Transverse colon (tissue), 4 donors: ENCODE results near the gene CKAP5. TPM values are rescaled to one million over a fixed set of nuclear protein-coding genes. Genes with fewer than 3 reads are reported as not detected.

ENCODE experiments used
- DNase-seq: peaks from one replicate; pipeline ENCODE4 v3.0.0-alpha.2; 2019
- H3K27ac ChIP-seq, 4 donors: fragments of 200-600 bp; sonication (generic); 2 replicates each; pipeline ENCODE4 v1.5.1; 2016 to 2018; ENCODE audit warnings: inconsistent platforms in 4 of 4
- H3K27me3 ChIP-seq: fragments of 200-600 bp; sonication (generic); 2 replicates; pipeline ENCODE4 v1.5.1; 2017; ENCODE audit warnings: inconsistent platforms
- H3K36me3 ChIP-seq, 4 donors: fragments of 200-600 bp; sonication (generic); 2 replicates each; pipeline ENCODE4 v1.5.1; 2017 to 2019; ENCODE audit warnings: inconsistent platforms in 4 of 4
- H3K4me1 ChIP-seq, 4 donors: fragments of 200-600 bp; sonication (generic); 2 replicates each; pipeline ENCODE4 v1.5.1; 2017 to 2020; ENCODE audit warnings: inconsistent platforms in 4 of 4
- H3K4me3 ChIP-seq, 4 donors: fragments of 200-600 bp; sonication (generic); 1 replicate in 1 of 4; 2 replicates in 3 of 4; pipeline versions ENCODE4 v1.5.1 to v1.6.1; 2017 to 2019; ENCODE audit warnings: inconsistent platforms in 4 of 4
- H3K9me3 ChIP-seq, 2 donors: fragments of 200-600 bp; sonication (generic); 2 replicates each; pipeline ENCODE4 v1.5.1; 2017 to 2019; ENCODE audit warnings: inconsistent platforms in 2 of 2
- EP300 ChIP-seq: sonication (generic); formaldehyde crosslinking; IDR thresholded peaks from one replicate; pipeline ENCODE4 v1.6.1; 2017; ENCODE audit warnings: antibody characterized with exemption, low read depth
- POLR2A ChIP-seq: fragments of 450-650 bp; IDR thresholded peaks from one replicate; pipeline ENCODE4 v1.6.1; 2016; ENCODE audit warnings: antibody characterized with exemption, mild to moderate bottlenecking, moderate library complexity
- POLR2AphosphoS5 ChIP-seq, 3 donors: sonication (generic); formaldehyde crosslinking; IDR thresholded peaks; one replicate each; pipeline ENCODE4 v1.6.1; 2016; ENCODE audit warnings: antibody characterized with exemption in 3 of 3
- WGBS, 2 donors: methylation state at CpG; one replicate each; pipeline ENCODE4 v1.1.5; 2018; ENCODE audit warnings: low coverage in 1 of 2; 5-methylcytosine and 5-hydroxymethylcytosine counted together
- in situ Hi-C, 4 donors: fragments of 200-750 bp; cut with MboI; loops; one replicate each; pipeline versions ENCODE4 v1.15.0 to v1.15.1; 2017; ENCODE audit warnings: low sequenced_read_pairs in 3 of 4, low pct_ligation_motif_present in 1 of 4, low pct_unique_long_range_greater_than_20kb in 1 of 4
- intact Hi-C: fragments of 100-400 bp; cut with DNase I; formaldehyde crosslinking; loops from one replicate; pipeline ENCODE4 v1.15.1; 2023; ENCODE audit warnings: low total_unique reads
- total RNA-seq, 4 donors: library from RNA; depleted of rRNA; stranded (reverse); fragments of >200 nt; gene quantifications; one replicate each; pipeline ENCODE4 v1.1.0, GENCODE V29; 2016
- TF ChIP-seq, protein P1 (sequence below), 5 experiments: fragments of 200-600 bp in 3 of 5; fragments of 450-650 bp in 2 of 5; sonication (generic) in 3 of 5; IDR thresholded peaks; 1 replicate in 2 of 5; 2 replicates in 3 of 5; pipeline ENCODE4 v1.5.1; 2016 to 2017; ENCODE audit warnings: antibody characterized with exemption in 5 of 5, inconsistent platforms in 3 of 5, mild to moderate bottlenecking in 2 of 5, moderate library complexity in 1 of 5

Gene CKAP5
- total RNA-seq, 4 donors from 2014 or later: 9.7 to 32.2 (median 28.1) TPM

DNA sequence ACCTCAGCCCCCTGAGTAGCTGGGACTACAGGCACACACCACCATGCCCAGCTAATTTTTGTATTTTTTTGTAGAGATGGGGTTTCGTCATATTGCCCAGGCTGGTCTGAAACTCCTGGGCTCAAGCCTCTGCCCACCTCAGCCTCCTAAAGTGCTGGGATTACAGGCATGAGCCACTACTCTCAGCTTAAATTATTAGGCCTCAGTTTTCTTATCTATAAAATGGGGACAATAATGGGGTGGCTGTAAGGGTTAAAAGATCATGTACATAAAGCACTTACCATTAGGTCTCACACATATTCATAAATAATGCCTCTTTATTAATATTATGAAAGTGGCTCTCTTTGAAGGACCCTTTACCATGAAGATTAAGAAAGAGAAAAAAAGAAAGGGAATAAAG is 31.5 kb upstream of the CKAP5 start:
- Histone ChIP-seq H3K4me3 (no peak overlapping the region), H3K4me1 (no peaks in the 10 kb centered on the region), H3K27ac (no peak overlapping the region), H3K36me3 (peaks cover 0 to 12% (median 0%) of the 10 kb centered on the region in 4 donors), H3K27me3 (no peaks in the 10 kb centered on the region), H3K9me3 (no peaks in the 10 kb centered on the region)
- intact Hi-C loops (no loop called here), in situ Hi-C loops (no loop called here)
- TF ChIP-seq EP300 (no peak), POLR2A (no peak), POLR2AphosphoS5 (IDR thresholded peaks at IDR 0.05) (no peak)
- TF ChIP-seq, protein P1, sequence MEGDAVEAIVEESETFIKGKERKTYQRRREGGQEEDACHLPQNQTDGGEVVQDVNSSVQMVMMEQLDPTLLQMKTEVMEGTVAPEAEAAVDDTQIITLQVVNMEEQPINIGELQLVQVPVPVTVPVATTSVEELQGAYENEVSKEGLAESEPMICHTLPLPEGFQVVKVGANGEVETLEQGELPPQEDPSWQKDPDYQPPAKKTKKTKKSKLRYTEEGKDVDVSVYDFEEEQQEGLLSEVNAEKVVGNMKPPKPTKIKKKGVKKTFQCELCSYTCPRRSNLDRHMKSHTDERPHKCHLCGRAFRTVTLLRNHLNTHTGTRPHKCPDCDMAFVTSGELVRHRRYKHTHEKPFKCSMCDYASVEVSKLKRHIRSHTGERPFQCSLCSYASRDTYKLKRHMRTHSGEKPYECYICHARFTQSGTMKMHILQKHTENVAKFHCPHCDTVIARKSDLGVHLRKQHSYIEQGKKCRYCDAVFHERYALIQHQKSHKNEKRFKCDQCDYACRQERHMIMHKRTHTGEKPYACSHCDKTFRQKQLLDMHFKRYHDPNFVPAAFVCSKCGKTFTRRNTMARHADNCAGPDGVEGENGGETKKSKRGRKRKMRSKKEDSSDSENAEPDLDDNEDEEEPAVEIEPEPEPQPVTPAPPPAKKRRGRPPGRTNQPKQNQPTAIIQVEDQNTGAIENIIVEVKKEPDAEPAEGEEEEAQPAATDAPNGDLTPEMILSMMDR (IDR thresholded peaks at IDR 0.05): no peak
- no peak for DNase-seq
- WGBS, 2 donors: 80 to 88% methylated on average over 1 of the region's 1 CpG

DNA sequence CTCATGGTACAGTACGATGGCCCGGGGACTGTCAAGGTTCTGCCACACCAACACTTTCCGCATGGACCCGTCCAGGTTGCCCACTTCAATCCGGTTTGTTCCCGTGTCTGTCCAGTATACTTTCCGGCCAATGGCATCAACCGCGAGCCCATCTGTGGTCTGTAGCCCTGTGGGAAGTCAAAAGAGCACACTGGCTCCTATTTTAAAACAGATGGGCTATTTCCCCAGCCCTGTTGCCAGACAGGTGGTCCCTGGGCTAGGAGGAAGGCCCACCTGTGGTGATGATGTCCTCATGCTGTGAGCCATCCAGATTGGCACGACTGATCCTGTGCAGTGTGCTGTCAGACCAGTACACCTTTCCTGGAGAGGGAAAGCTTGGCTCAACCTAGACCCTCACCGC is 30.4 kb upstream of the CKAP5 start:
- peaks cover 0 to 12% (median 0%) of the 10 kb centered on the region in 4 donors for H3K36me3 ChIP-seq
- H3K27ac ChIP-seq: no peak overlapping the region
- in situ Hi-C loops (no loop called here), intact Hi-C loops (no loop called here)
- H3K9me3 ChIP-seq: no peaks in the 10 kb centered on the region
- no peaks in the 10 kb centered on the region for H3K4me1 ChIP-seq
- TF ChIP-seq EP300 (no peak), POLR2A (no peak), POLR2AphosphoS5 (IDR thresholded peaks at IDR 0.05) (no peak)
- TF ChIP-seq, protein P1 (IDR thresholded peaks at IDR 0.05): no peak
- no peak for DNase-seq
- no peak overlapping the region for H3K4me3 ChIP-seq
- H3K27me3 ChIP-seq: no peaks in the 10 kb centered on the region
- 93 to 100% methylated on average over 3 to 11 of the region's 11 CpGs for WGBS, 2 donors

DNA sequence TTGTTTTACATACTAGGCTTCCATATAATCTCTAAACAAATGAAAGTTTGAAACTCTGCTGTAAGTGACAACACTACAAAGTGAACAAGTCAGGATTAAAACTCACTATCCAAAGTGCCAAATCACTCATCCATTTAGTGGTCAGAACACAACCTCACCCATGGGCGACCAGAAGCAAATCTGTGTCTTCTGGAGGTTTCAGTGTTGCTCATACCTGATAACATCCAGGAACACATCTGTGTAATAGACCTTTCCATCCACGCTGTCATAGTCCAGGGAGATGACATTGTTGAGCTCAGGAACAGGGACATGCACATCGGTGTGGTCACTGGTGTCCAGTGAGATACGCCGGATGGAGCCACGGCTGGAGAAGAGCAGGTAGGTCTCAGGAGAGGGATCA is 28.5 kb upstream of the CKAP5 start:
- no peak for DNase-seq
- Histone ChIP-seq H3K36me3 (peaks cover 0 to 12% (median 0%) of the 10 kb centered on the region in 4 donors), H3K4me3 (no peak overlapping the region), H3K27me3 (no peaks in the 10 kb centered on the region), H3K27ac (no peak overlapping the region), H3K4me1 (no peaks in the 10 kb centered on the region), H3K9me3 (no peaks in the 10 kb centered on the region)
- TF ChIP-seq, protein P1 (IDR thresholded peaks at IDR 0.05): no peak
- TF ChIP-seq POLR2AphosphoS5 (IDR thresholded peaks at IDR 0.05) (no peak), POLR2A (no peak), EP300 (no peak)
- in situ Hi-C loops (no loop called here), intact Hi-C loops (no loop called here)
- 88% methylated on average over 6 of the region's 6 CpGs; no CpG with 5 or more reads in 1 of the 2 donors for WGBS, 2 donors

DNA sequence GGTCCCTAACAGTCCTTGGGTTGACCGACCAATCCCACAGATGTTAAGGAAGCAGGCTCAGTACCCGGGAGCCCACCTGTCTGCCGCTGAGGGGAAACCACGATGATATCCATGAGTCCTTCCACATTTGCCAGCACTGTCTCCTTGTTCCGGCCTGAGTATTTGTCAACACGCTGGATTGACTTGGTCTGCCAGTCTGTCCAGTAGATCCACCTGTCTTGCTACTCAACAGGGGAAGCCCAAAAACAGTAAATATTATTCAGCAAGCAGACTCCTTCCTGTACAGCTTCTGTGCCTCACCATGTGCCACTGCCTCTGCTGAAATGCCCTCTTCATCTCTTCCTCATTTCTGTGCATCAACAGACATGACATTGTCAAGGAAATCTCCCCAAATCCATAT is 22.8 kb upstream of the CKAP5 start:
- 94 to 97% methylated on average over 5 to 6 of the region's 6 CpGs for WGBS, 2 donors
- no peaks in the 10 kb centered on the region for H3K36me3 ChIP-seq

More for the DNA sequence above, 22.8 kb upstream of the CKAP5 start:
- Histone ChIP-seq H3K4me3 (no peak overlapping the region), H3K27me3 (no peaks in the 10 kb centered on the region), H3K27ac (no peak overlapping the region), H3K4me1 (no peaks in the 10 kb centered on the region), H3K9me3 (no peaks in the 10 kb centered on the region)
- in situ Hi-C loops: no loop called here
- TF ChIP-seq POLR2AphosphoS5 (IDR thresholded peaks at IDR 0.05) (no peak), EP300 (no peak), POLR2A (no peak)
- TF ChIP-seq, protein P1 (IDR thresholded peaks at IDR 0.05): no peak
- intact Hi-C loops: no loop called here
- no peak for DNase-seq
